HG02763 (cell line): Measurements from ENCODE around the gene MEAK7.
A peak's percentile ranks its signal among the peaks of the same experiment; 100 is the strongest.

Experiments
- ATAC-seq: cut with Tn5 transposase; IDR thresholded peaks from one replicate; pipeline ENCODE4 v1.9.1; 2021; ENCODE audit warnings: mild to moderate bottlenecking, moderate library complexity; ENCODE audit not compliant: unreplicated experiment

Gene MEAK7

GRCh38 chr16:84504420-84505248 lies at the start of gene MEAK7:
TSS of gene MEAK7 (minus strand) at chr16:84504659. CDS start at chr16:84498086, 6,573 bp downstream.
- peak; percentile 94 for ATAC-seq

GRCh38 chr16:84553873-84554399 lies 49.5 kb upstream of the MEAK7 start:
- no peak for ATAC-seq

- no peak for ATAC-seq
These were observed 47.7 kb upstream of the MEAK7 start for GRCh38 chr16:84552135-84552534.

GRCh38 chr16:84550096-84550495 lies 45.6 kb upstream of the MEAK7 start:
- no peak for ATAC-seq

- ATAC-seq, result no peak
These were observed 44.7 kb upstream of the MEAK7 start for GRCh38 chr16:84548971-84549844.

- ATAC-seq, result no peak
These were observed 44.0 kb upstream of the MEAK7 start for GRCh38 chr16:84548508-84548907.

- ATAC-seq, result no peak
These were observed 43.1 kb upstream of the MEAK7 start for GRCh38 chr16:84547546-84548061.

GRCh38 chr16:84546669-84547545 lies 42.4 kb upstream of the MEAK7 start:
- no peak for ATAC-seq

GRCh38 chr16:84545114-84545737 lies 40.8 kb upstream of the MEAK7 start:
- ATAC-seq, result no peak

- ATAC-seq, result no peak
These were observed 39.7 kb upstream of the MEAK7 start for GRCh38 chr16:84544031-84544773.

GRCh38 chr16:84543253-84543652 lies 38.8 kb upstream of the MEAK7 start:
- no peak for ATAC-seq

GRCh38 chr16:84541999-84542817 lies 37.7 kb upstream of the MEAK7 start:
- ATAC-seq, result no peak

- ATAC-seq, result no peak
These were observed 35.7 kb upstream of the MEAK7 start for GRCh38 chr16:84540194-84540593.

GRCh38 chr16:84538222-84538840 lies 33.9 kb upstream of the MEAK7 start:
- no peak for ATAC-seq

GRCh38 chr16:84537491-84538151 lies 33.2 kb upstream of the MEAK7 start:
- no peak for ATAC-seq

- no peak for ATAC-seq
These were observed 31.4 kb upstream of the MEAK7 start for GRCh38 chr16:84535851-84536250.

GRCh38 chr16:84535408-84535807 lies 30.9 kb upstream of the MEAK7 start:
- no peak for ATAC-seq
